Measurements from ENCODE around the gene MYO5A.

DNA sequence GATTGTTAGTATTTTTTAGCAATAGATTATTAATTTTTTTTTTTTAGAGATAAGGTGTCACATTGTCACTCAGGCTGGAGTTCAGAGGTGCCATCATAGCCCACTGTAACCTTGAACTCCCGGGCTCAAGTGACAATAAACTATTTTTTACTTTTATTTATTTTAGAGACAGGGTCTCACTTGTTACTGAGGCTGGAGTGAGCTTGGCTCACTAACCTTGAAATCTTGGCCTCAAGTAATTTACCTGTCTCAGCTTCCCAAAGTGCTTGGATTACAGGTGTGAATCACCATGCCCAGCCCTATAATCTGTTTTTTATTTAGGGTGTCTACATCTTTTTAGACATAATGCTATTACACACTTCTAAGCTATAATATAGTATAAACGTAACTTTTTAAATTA lies 48.0 kb upstream of the MYO5A start:
- TF ChIP-seq, protein P1, sequence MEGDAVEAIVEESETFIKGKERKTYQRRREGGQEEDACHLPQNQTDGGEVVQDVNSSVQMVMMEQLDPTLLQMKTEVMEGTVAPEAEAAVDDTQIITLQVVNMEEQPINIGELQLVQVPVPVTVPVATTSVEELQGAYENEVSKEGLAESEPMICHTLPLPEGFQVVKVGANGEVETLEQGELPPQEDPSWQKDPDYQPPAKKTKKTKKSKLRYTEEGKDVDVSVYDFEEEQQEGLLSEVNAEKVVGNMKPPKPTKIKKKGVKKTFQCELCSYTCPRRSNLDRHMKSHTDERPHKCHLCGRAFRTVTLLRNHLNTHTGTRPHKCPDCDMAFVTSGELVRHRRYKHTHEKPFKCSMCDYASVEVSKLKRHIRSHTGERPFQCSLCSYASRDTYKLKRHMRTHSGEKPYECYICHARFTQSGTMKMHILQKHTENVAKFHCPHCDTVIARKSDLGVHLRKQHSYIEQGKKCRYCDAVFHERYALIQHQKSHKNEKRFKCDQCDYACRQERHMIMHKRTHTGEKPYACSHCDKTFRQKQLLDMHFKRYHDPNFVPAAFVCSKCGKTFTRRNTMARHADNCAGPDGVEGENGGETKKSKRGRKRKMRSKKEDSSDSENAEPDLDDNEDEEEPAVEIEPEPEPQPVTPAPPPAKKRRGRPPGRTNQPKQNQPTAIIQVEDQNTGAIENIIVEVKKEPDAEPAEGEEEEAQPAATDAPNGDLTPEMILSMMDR (IDR thresholded peaks at IDR 0.05) = no peak
- TF ChIP-seq POLR2A (IDR thresholded peaks at IDR 0.05) = no peak
